GM19193 (cell line): ENCODE results near the gene NPR1.

Experiments used
- POLR2A ChIP-seq: IDR thresholded peaks from 4 replicates; pipeline ENCODE4 v1.6.1; 2011; ENCODE audit not compliant: insufficient read depth, insufficient read length; ENCODE audit errors: extremely low read depth

Gene NPR1

DNA sequence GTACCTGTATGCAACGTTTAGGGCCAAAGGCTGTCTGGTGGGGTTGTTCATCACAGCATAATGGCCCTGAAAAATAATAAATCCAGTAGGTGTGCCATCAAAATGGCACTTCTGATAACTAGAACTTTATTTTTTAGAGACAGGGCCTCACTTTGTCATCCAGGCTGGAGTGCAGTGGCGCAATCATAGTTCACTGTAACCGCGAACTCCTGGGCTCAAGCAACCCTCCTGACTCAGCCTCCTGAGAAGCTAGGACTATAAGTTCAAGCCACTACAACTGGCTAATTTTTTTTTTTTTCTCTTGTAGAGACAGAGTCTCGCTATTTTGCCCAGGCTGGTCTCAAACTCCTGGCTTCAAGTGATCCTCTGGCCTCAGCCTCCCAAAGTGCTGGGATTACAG lies 15.3 kb upstream of the NPR1 start:
- no peak for TF ChIP-seq POLR2A

DNA sequence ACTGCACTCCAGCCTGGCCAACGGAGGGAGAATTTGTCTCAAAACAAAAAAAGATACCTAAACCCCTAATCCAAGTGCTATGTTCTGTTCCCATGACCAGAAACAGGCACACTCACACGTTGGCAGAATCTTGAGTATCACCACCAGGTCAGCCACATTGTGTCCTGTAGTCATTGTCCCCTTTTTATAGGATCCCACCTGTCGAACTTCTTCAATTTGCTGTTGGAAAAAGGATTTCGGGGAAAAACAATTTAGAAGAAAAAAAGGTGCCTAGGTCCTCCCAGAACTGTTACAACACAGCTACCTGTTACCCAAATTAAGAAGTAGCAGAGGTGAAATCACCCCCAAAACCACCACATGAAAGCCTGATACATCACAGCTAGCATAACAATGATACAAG lies 11.0 kb upstream of the NPR1 start:
- no peak for TF ChIP-seq POLR2A

DNA sequence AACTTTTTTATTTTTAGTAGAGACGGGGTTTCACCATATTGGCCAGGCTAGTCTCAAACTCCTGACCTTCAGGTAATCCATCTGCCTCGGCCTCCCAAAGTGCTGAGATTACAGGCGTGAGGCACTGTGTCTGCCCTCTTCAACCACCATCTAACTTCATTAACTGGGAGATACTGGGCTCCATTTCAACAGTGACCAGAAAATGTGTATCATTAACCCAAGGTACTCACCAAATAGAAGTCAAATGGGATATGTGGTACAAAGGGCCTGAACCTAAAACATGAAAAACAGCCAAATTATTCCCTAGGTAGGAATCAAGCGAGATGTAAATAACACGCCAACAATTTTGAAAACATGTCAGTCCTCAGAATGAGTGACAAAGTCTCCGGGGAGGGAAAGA lies 8.9 kb upstream of the NPR1 start:
- TF ChIP-seq POLR2A, result no peak

DNA sequence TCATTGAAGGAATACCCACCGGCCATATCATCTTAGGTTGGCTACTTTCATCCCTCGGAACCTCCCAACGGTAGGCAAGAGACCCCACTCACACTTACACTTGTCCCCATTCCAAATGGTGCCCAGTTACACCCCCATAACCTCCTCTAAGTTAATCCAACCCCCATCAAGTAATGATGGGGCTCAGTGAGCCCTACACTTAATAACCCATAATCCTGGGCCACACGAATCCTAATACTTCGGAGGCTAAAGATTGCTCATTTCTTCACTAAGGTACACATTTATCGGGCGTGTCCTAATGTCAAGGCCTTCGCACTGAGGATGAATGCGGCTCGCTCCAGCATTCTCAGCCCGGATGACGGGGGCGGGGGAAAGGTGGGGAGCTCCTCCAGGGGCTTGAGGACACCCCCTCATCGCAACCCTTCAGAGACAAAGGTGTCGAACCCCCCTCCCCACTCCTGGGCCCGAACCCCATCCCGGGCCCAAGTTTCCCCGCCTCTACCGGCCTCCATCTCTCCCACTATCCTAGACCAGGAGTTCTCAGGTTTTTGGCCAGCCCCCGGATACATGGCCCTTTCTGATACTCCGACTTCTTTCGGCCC lies 8.1 kb upstream of the NPR1 start:
- TF ChIP-seq POLR2A, result no peak

DNA sequence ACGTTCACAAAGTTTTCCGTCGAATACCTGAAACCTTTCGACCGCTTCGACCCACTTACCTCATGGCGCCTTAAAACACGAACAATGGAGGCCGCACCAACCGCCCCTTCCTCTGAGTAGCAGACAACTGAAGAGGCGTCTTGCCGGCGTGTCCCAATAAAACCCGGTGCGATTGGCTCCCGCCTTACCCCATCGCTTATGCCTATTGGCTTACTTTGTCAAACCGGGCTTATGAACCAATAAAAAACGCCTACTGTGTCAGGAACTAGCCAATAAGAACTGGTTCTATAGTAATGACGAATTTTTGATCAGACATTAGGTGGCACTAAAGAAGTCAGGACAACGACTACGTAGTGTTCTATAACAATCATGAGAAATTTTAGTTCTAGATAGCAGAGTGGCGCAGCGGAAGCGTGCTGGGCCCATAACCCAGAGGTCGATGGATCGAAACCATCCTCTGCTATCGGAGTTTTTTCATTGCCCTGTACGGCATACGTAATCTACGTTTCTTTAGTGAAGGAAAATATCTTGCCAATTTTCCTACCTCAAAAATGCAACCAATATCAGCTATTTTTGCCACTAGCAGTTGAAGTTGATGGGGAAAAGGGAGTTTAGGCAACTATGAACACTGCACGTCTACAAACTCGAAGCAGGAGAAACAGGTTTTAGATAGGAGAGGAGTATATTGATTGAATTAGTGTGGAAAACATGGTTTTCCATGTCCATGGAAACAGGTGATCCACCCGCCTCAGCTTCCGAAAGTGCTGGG lies 7.4 kb upstream of the NPR1 start, which contains the start of gene ILF2:
Gene ILF2 (minus strand): TSS at position 135 of the 769 bp plus-strand sequence. CDS start 71 bp downstream, at position 64.
- peak; percentile 89 for TF ChIP-seq POLR2A

DNA sequence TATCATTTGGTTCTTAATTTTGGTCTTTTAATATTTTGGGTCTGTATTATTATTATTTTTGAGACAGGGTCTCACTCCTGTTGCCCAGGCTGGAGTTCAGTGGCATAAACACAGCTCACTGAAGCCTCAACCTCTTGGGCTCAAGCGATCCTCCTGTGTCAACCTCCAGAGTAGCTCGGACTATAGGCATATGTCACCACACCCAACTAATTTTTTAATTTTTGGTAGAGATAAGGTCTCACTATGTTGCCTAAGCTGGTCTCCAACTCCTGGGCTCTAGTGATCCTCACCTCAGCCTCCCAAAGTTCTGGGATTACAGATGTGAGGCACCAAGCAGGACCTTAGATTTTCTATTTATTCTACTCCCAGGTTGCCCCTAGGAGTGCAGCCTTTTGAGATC lies 5.0 kb upstream of the NPR1 start:
- no peak for TF ChIP-seq POLR2A

DNA sequence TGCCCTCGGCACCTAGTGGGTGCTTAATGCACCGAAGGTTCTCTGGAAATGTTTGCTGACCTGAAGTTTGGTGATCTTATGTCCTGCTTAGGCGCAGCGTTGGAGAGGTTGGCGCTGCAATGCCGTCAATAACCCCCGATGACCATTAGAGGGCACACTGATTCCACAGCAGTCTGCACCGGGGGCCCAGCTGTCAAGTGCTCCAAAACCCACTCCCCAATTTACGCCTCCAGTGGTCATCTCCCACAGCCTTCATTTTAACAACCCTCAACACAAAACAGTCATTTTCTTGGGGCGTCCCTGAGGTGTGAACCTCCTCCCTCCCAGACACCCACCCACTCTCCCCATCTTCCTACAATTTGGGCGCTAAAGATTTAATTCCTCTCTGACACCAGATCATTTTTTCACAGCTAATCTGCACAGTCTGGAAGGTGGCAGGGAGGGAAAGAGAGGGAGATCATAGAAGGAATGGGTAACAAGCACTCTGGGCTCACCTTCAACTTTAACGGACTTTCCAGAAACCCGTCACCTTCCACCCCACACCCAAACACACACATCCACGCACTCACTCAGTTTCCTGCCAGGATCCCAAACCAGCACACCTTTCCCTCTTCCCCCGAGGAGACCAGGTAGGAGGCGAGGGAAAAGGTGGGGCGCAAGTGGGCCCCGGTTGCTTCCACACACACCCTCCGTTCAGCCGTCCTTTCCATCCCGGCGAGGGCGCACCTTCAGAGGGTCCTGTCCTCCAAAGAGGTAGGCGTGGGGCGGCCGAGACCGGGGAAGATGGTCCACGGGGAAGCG lies 570 bp upstream of the NPR1 start:
- no peak for TF ChIP-seq POLR2A

DNA sequence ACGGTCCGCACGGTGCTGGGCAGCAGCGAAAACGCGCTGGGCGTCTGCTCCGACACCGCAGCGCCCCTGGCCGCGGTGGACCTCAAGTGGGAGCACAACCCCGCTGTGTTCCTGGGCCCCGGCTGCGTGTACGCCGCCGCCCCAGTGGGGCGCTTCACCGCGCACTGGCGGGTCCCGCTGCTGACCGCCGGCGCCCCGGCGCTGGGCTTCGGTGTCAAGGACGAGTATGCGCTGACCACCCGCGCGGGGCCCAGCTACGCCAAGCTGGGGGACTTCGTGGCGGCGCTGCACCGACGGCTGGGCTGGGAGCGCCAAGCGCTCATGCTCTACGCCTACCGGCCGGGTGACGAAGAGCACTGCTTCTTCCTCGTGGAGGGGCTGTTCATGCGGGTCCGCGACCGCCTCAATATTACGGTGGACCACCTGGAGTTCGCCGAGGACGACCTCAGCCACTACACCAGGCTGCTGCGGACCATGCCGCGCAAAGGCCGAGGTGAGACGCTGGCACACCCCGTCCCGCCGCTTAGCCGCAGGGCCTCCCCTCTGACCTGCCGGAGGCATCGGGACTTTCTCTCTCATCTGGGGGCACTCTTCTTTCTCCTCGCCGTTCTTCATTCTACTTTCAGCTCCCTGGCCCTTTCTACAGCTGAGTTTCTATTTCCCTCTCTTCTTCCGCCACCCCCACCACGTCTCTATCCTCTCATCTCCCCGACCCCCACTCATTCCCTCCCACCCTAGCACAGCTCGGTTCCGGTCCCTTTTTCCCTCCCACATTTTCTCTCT lies 1.0 kb downstream of the NPR1 start:
- no peak for TF ChIP-seq POLR2A

DNA sequence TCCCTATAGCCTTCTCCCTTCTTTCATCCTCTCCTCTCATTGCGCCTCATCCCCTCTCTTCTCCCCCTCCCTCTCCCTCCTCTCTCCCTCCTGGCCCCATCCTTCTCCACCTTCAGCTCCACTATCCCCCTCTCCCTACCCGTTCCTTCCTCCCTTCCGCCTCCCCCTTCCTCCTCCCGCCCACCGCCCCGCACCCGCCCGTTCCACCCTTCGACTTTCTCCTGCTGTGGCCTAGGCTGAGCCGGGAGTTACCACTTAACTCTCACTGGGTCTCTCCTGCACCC lies 1.6 kb downstream of the NPR1 start:
- no peak for TF ChIP-seq POLR2A

DNA sequence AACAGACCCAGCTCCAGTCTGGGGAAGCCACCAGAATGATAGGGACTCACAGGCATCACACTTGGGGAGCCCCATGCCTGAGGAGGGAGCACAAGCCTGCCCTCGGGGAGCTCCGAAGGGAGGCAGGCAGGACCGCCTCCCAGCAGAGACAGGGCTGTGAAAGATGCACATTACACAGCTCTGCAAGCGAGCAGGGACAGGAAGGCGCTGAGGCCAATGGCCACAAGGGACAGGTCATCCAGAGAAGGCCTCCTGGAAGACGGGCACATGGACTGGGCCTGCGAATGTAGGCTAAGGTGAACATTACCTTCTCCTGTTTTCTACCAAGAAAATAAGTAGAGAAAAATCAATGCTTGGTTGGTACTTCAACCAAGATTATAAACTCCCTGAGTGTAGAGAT lies 4.2 kb downstream of the NPR1 start:
- no peak for TF ChIP-seq POLR2A

DNA sequence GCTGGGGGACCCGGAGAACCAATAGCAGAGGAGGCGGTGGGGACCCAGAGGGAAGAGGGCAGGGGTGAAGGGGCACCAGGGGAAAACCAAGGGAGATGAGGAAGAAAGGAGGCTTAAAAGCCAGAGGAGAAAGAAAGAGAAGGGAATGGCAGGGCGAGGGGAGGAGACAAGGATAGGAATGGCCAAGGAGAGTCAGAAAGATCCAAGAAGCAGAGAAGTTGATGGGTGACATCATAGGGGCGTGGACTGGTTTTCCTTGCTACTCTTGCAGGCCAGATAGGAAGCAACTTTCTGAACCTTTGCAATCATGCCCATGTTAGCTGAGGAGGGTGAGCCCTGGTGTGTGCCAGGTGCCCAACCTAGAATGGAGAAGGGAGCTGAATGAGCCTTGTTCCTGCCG lies 5.4 kb downstream of the NPR1 start:
- no peak for TF ChIP-seq POLR2A

DNA sequence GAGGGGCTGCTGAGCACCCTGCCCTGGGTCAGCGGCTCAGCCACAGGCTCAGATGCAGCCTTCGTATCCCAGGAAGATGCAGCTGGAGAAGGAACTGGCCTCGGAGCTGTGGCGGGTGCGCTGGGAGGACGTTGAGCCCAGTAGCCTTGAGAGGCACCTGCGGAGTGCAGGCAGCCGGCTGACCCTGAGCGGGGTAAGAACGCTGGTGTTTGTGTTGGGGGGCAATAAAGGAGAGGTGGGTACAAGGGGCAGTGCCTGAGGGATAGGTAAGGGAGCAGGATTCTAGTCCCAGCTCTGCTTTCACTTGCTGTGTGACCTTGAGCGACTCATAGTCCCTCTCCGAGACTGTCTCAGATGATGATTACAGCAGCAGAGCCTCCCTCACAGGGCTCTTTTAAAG lies 6.4 kb downstream of the NPR1 start:
- no peak for TF ChIP-seq POLR2A

DNA sequence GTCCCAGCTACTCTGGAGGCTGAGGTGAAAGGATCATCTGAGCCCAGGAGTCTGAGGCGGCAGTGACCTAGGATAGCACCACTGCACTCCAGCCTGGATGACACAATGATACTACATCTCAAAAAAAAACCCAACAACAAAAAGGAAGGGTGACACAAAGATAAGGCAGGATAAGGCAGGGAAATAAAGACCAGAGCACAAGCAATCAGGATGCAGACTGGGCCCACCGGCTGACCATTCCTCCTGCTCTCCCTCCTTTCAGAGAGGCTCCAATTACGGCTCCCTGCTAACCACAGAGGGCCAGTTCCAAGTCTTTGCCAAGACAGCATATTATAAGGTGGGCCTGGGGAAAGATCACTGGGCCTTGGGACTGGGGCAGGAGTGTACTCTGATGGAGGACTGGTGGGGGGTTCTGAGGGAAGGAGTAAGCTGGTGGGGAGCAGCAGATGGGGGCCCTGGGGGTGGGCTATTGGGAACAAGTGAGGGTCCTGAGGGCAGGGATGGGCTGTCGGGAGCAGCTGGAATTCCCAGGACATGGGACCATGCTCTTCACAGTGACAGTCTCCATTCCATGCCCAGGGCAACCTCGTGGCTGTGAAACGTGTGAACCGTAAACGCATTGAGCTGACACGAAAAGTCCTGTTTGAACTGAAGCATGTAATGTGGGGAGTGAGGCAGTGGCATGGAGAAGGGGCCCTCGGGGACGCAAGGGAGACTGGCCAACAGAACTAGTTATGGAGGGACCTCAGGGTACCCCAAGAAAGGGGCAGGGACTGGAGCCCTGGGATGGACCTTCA lies 7.3 kb downstream of the NPR1 start:
- TF ChIP-seq POLR2A, result no peak

DNA sequence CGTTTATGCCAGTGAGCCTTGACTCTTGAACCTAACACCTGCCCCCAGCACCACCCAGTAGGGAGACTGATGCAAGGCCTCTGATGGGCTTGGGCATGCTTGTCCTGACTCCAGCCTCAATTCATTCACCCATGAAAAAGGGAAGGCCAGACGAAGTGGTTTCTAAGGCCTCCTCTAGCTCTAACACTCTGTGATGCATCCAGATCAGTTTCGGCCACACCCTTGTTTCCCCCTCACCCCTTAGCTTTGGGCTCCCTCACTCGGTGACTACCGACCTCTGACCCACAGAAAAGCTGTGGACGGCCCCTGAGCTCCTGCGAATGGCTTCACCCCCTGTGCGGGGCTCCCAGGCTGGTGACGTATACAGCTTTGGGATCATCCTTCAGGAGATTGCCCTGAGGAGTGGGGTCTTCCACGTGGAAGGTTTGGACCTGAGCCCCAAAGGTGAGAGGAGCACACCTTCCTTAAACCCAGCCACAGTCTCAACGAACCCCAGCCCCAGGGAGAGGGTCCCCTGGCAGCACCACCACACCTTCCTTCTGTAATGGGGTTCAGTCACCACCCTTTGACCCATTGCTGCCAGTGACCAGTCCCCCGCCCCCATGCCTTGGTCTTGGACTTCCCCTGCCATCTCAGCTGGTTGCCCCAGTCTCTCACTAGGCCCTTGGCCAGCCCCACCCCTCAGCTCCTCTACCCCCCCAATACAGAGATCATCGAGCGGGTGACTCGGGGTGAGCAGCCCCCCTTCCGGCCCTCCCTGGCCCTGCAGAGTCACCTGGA lies 9.0 kb downstream of the NPR1 start:
- no peak for TF ChIP-seq POLR2A
